PC-9 (cell line): Measurements from ENCODE around the gene PACRG. TPM values are rescaled to one million over a fixed set of nuclear protein-coding genes. Genes with fewer than 3 reads are reported as not detected.

Source experiments
- BruUV-seq: library from RNA; stranded (reverse); fragments of 400-500 nt; replicated peaks from 2 replicates; lab custom pipeline; 2021; lab: Mats Ljungman, UMichigan
- CTCF ChIA-PET: fragments of 300-600 bp; sonication (Branson Sonifier 250); formaldehyde crosslinking; loops from one replicate; lab custom pipeline; 2022; ENCODE audit warnings: antibody characterized with exemption; lab: Charles Lee
- POLR2A ChIA-PET: fragments of 300-600 bp; sonication (Branson Sonifier 250); formaldehyde crosslinking; loops from one replicate; lab custom pipeline; 2022; ENCODE audit warnings: antibody characterized with exemption; ENCODE audit not compliant: unreplicated experiment; lab: Charles Lee
- DNase-seq, 2 experiments: peaks; one replicate each; pipeline versions ENCODE4 v3.0.0 to v3.0.0-alpha.2; 2015 to 2022; ENCODE audit warnings: mixed read lengths in 1 of 2
- H2AFZ ChIP-seq: fragments of 200-600 bp; sonication (generic); 2 replicates; pipeline ENCODE4 v1.8.1; 2017; ENCODE audit warnings: antibody characterized with exemption
- H3F3A ChIP-seq: fragments of 200-600 bp; sonication (generic); 2 replicates; pipeline ENCODE4 v1.8.1; 2017; ENCODE audit warnings: antibody characterized with exemption, mild to moderate bottlenecking, low read depth; ENCODE audit not compliant: insufficient read depth
- H3K27ac ChIP-seq: fragments of 200-600 bp; sonication (generic); 2 replicates; pipeline ENCODE4 v1.6.1; 2016; ENCODE audit warnings: mixed run types
- H3K27me3 ChIP-seq: fragments of 200-600 bp; sonication (generic); 2 replicates; pipeline ENCODE4 v1.6.1; 2016; ENCODE audit warnings: low read depth, mixed run types; ENCODE audit not compliant: insufficient read depth
- H3K36me3 ChIP-seq: fragments of 200-600 bp; sonication (generic); 2 replicates; pipeline ENCODE4 v1.6.1; 2016; ENCODE audit warnings: low read depth, mixed run types
- H3K4me1 ChIP-seq: fragments of 200-600 bp; sonication (generic); replicated peaks from 2 replicates; pipeline ENCODE4 v1.6.1; 2016; ENCODE audit warnings: mixed run types; ENCODE audit not compliant: insufficient read depth
- H3K4me2 ChIP-seq: fragments of 200-600 bp; sonication (generic); 2 replicates; pipeline ENCODE4 v1.6.1; 2017; ENCODE audit warnings: mixed run types
- H3K4me3 ChIP-seq: fragments of 200-600 bp; sonication (generic); 2 replicates; pipeline ENCODE4 v1.6.1; 2016; ENCODE audit warnings: mixed run types
- H3K79me2 ChIP-seq: fragments of 200-600 bp; sonication (generic); 2 replicates; pipeline ENCODE4 v1.6.1; 2017; ENCODE audit warnings: low read depth, mixed run types
- H3K9me2 ChIP-seq: fragments of 200-600 bp; sonication (generic); 2 replicates; pipeline ENCODE4 v1.8.1; 2017; ENCODE audit warnings: mild to moderate bottlenecking; ENCODE audit not compliant: insufficient read depth
- H3K9me3 ChIP-seq: fragments of 200-600 bp; sonication (generic); 2 replicates; pipeline ENCODE4 v1.8.1; 2016; ENCODE audit warnings: low read depth; ENCODE audit not compliant: insufficient read depth
- H4K20me1 ChIP-seq: fragments of 200-600 bp; sonication (generic); 2 replicates; pipeline ENCODE4 v1.8.1; 2017; ENCODE audit not compliant: insufficient read depth
- EZH2 ChIP-seq: fragments of 200-600 bp; sonication (generic); IDR thresholded peaks from 2 replicates; pipeline ENCODE4 v1.8.0; 2017; ENCODE audit warnings: antibody characterized with exemption, low read depth
- intact Hi-C: fragments of 100-400 bp; cut with micrococcal nuclease; formaldehyde crosslinking; loops from one replicate; pipeline ENCODE4 v1.10.0; 2022; ENCODE audit not compliant: unreplicated experiment
- total RNA-seq: library from RNA; stranded (reverse); gene quantifications from 2 replicates; pipeline ENCODE4 v1.2.3, GENCODE V29; 2021
- TF ChIP-seq, protein P1 (sequence below): fragments of 200-600 bp; sonication (generic); conservative IDR thresholded peaks from 2 replicates; pipeline ENCODE4 v1.6.1; 2017; ENCODE audit warnings: mixed run types, antibody characterized with exemption, mild to moderate bottlenecking, moderate library complexity

The PACRG gene
- total RNA-seq, 1 experiment from 2014 or later: not detected

DNA sequence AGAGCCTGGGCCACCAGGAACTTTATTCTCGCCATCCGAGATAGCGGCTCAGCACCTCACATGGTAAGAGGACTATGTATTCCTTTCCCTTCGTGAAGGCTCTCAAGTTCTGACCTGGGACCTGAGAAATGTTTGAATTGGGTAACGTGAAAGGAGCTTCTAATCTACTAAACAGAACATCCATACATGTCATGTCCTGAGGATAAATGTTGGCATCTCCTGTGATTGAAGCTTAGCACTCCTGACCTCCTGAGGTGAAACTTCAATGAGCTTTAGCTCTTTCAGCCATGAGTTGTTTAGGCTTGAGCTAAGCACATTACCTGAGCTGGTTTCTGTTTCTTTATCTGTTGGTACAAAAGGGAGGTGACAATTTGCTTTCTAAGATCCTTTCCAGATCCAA, 280.9 kb downstream of the PACRG start:
- no peak for TF ChIP-seq EZH2
- TF ChIP-seq, protein P1, sequence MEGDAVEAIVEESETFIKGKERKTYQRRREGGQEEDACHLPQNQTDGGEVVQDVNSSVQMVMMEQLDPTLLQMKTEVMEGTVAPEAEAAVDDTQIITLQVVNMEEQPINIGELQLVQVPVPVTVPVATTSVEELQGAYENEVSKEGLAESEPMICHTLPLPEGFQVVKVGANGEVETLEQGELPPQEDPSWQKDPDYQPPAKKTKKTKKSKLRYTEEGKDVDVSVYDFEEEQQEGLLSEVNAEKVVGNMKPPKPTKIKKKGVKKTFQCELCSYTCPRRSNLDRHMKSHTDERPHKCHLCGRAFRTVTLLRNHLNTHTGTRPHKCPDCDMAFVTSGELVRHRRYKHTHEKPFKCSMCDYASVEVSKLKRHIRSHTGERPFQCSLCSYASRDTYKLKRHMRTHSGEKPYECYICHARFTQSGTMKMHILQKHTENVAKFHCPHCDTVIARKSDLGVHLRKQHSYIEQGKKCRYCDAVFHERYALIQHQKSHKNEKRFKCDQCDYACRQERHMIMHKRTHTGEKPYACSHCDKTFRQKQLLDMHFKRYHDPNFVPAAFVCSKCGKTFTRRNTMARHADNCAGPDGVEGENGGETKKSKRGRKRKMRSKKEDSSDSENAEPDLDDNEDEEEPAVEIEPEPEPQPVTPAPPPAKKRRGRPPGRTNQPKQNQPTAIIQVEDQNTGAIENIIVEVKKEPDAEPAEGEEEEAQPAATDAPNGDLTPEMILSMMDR: no peak
- POLR2A ChIA-PET: no interaction called here
- DNase-seq: no peak

DNA sequence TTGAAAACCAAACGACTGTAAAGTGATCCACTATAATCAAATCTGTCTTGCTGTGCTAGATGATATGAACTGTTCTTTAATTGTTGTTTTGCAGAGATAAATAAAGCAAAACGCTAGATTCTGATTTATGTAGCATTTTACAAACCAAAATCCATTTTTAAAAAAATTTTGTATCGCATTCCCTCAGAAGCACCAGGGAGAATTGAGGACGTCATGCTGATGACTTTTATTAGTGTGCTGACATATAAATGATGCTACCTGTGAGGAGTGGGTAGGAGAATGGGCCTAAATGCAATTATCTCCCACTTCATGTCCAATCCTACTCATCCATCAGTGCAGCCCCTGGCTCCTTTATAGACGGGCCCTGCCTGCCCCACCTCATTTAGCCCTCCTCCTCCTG, 282.4 kb downstream of the PACRG start:
- Histone ChIP-seq H3K9me3 (no peaks in the 10 kb centered on the region), H2AFZ (no peak overlapping the region), H3K27ac (no peak overlapping the region), H3K9me2 (no peaks in the 10 kb centered on the region), H3K4me2 (no peak overlapping the region), H3K27me3 (peaks cover 20% of the 10 kb centered on the region), H3K4me3 (no peak overlapping the region), H3F3A (no peaks in the 10 kb centered on the region), H3K79me2 (no peaks in the 10 kb centered on the region), H4K20me1 (no peaks in the 10 kb centered on the region), H3K36me3 (no peaks in the 10 kb centered on the region), H3K4me1 (no peaks in the 10 kb centered on the region)
- DNase-seq: no peak
- intact Hi-C loops: no loop called here
- no TSS peak for BruUV-seq
- TF ChIP-seq EZH2: no peak
- TF ChIP-seq, protein P1: no peak
- ChIA-PET POLR2A (no interaction called here), CTCF (no interaction called here)

More for the DNA sequence above, 280.9 kb downstream of the PACRG start:
- no peaks in the 10 kb centered on the region for H3K4me1 ChIP-seq
- no peak overlapping the region for H3K4me2 ChIP-seq
- no peak overlapping the region for H3K4me3 ChIP-seq
- CTCF ChIA-PET: no interaction called here
- H3K36me3 ChIP-seq: no peaks in the 10 kb centered on the region
- BruUV-seq: no TSS peak
- H3K27me3 ChIP-seq: peaks cover 20% of the 10 kb centered on the region
- no peak overlapping the region for H2AFZ ChIP-seq
- H3F3A ChIP-seq: no peaks in the 10 kb centered on the region
- intact Hi-C loops: no loop called here
- H3K79me2 ChIP-seq: no peaks in the 10 kb centered on the region
- H4K20me1 ChIP-seq: no peaks in the 10 kb centered on the region
- no peaks in the 10 kb centered on the region for H3K9me3 ChIP-seq
- no peaks in the 10 kb centered on the region for H3K9me2 ChIP-seq
- H3K27ac ChIP-seq: no peak overlapping the region

DNA sequence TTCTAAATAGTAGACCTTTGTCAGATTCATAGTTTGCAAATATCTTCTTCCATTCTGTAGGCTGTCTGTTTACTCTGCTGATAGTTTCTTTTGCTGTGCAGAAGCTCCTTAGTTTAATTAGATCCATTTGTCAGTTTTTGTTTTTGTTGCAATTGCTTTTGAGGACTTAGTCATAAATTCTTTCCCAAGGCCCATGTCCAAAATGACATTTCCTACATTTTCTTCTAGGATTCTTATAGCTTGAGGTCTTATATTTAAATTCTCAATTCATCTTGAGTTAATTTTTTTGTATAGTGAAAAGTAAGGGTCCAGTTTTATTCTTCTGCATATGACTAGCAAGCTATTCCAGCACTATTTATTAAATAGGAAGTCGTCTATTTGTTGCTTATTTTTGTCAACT, 287.0 kb downstream of the PACRG start:
- no TSS peak for BruUV-seq
- H3K9me3 ChIP-seq: no peaks in the 10 kb centered on the region
- H2AFZ ChIP-seq: no peak overlapping the region
- no peaks in the 10 kb centered on the region for H4K20me1 ChIP-seq
- H3K4me2 ChIP-seq: no peak overlapping the region
- POLR2A ChIA-PET: no interaction called here
- DNase-seq: no peak
- no peaks in the 10 kb centered on the region for H3K36me3 ChIP-seq
- H3F3A ChIP-seq: no peaks in the 10 kb centered on the region
- peaks cover 15% of the 10 kb centered on the region for H3K27me3 ChIP-seq
- intact Hi-C loops: no loop called here
- H3K4me3 ChIP-seq: no peak overlapping the region
- no peaks in the 10 kb centered on the region for H3K9me2 ChIP-seq
- CTCF ChIA-PET: no interaction called here
- H3K27ac ChIP-seq: no peak overlapping the region
- H3K4me1 ChIP-seq: no peaks in the 10 kb centered on the region
- H3K79me2 ChIP-seq: no peaks in the 10 kb centered on the region
- TF ChIP-seq EZH2: no peak
- TF ChIP-seq, protein P1: no peak
